Tibial nerve (tissue), 4 donors: ENCODE measurements around the gene TRDN.

Source experiments
- CTCF ChIP-seq, 5 experiments: fragments of 200-600 bp in 3 of 5; fragments of 450-650 bp in 2 of 5; sonication (generic) in 3 of 5; IDR thresholded peaks; one replicate each; pipeline ENCODE4 v1.5.1; 2016 to 2019; ENCODE audit warnings: antibody characterized with exemption in 5 of 5, mild to moderate bottlenecking in 3 of 5, moderate library complexity in 2 of 5
- EP300 ChIP-seq, 2 donors: sonication (generic); formaldehyde crosslinking; IDR thresholded peaks; one replicate each; pipeline ENCODE4 v1.6.1; 2017; ENCODE audit warnings: antibody characterized with exemption in 2 of 2, mild to moderate bottlenecking in 1 of 2
- POLR2A ChIP-seq, 2 donors: fragments of 450-650 bp; IDR thresholded peaks; one replicate each; pipeline ENCODE4 v1.6.1; 2017; ENCODE audit warnings: antibody characterized with exemption in 2 of 2, mild to moderate bottlenecking in 2 of 2, moderate library complexity in 2 of 2

- TF ChIP-seq EP300 (IDR thresholded peaks at IDR 0.05) (no peak), POLR2A (IDR thresholded peaks at IDR 0.05) (no peak), CTCF (IDR thresholded peaks at IDR 0.05) (no peak)
These were observed 147.2 kb downstream of the TRDN start for GRCh38 chr6:123489589-123489988.
